Mesothelial cell of epicardium (in vitro differentiated cells): ENCODE results near the gene USP32. TPM values are rescaled to one million over a fixed set of nuclear protein-coding genes. Genes with fewer than 3 reads are reported as not detected.
"Not testable (repeated sequence)": the region's sequence is repeated elsewhere in the genome, so short reads cannot be mapped to it uniquely, and the experiment has no call there.

Experiments
- DNase-seq, 2 experiments: peaks; one replicate each; pipeline ENCODE4 v3.0.0; 2021; ENCODE audit warnings: low spot score in 2 of 2; ENCODE audit not compliant: unreplicated experiment in 2 of 2
- H3K27ac Mint-ChIP-seq: 2 replicates; pipeline ENCODE4 v1.8.0; 2021; ENCODE audit warnings: mixed read lengths
- H3K27me3 Mint-ChIP-seq: 2 replicates; pipeline ENCODE4 v1.8.0; 2021; ENCODE audit warnings: low read depth, mixed read lengths
- H3K36me3 Mint-ChIP-seq: 2 replicates; pipeline ENCODE4 v1.8.0; 2021; ENCODE audit warnings: mixed read lengths
- H3K4me1 Mint-ChIP-seq: 2 replicates; pipeline ENCODE4 v1.8.0; 2021; ENCODE audit warnings: mixed read lengths
- H3K4me3 Mint-ChIP-seq: 2 replicates; pipeline ENCODE4 v1.8.0; 2021; ENCODE audit warnings: mild to moderate bottlenecking, moderate library complexity, mixed read lengths
- H3K9me3 Mint-ChIP-seq: 2 replicates; pipeline ENCODE4 v1.8.0; 2021; ENCODE audit warnings: mixed read lengths
- CTCF ChIP-seq: fragments of 200-600 bp; sonication (generic); IDR thresholded peaks from one replicate; pipeline ENCODE4 v1.5.0; 2021; ENCODE audit warnings: antibody characterized with exemption; ENCODE audit not compliant: unreplicated experiment
- total RNA-seq: library from RNA; stranded (reverse); gene quantifications from 3 replicates; pipeline ENCODE4 v1.2.1, GENCODE V29; 2021

USP32 gene
- total RNA-seq, 1 donor from 2014 or later: 48.4 TPM

GRCh38 chr17:60231691-60232090 lies 160.2 kb downstream of the USP32 start:
- H3K27ac Mint-ChIP-seq: no peak overlapping the region
- H3K4me1 Mint-ChIP-seq: no peaks in the 10 kb centered on the region
- no peaks in the 10 kb centered on the region for H3K27me3 Mint-ChIP-seq
- peaks cover 14% of the 10 kb centered on the region for H3K36me3 Mint-ChIP-seq
- H3K4me3 Mint-ChIP-seq: no peak overlapping the region
- no peaks in the 10 kb centered on the region for H3K9me3 Mint-ChIP-seq
- no peak for TF ChIP-seq CTCF
- DNase-seq: no peak

- H3K4me3 Mint-ChIP-seq: no peak overlapping the region
- no peak for DNase-seq
- TF ChIP-seq CTCF: no peak
- H3K27me3 Mint-ChIP-seq: no peaks in the 10 kb centered on the region
- no peak overlapping the region for H3K27ac Mint-ChIP-seq
- no peaks in the 10 kb centered on the region for H3K9me3 Mint-ChIP-seq
- H3K4me1 Mint-ChIP-seq: no peaks in the 10 kb centered on the region
- peaks cover 14% of the 10 kb centered on the region for H3K36me3 Mint-ChIP-seq
These were observed 160.7 kb downstream of the USP32 start for GRCh38 chr17:60231234-60231633.

DNA sequence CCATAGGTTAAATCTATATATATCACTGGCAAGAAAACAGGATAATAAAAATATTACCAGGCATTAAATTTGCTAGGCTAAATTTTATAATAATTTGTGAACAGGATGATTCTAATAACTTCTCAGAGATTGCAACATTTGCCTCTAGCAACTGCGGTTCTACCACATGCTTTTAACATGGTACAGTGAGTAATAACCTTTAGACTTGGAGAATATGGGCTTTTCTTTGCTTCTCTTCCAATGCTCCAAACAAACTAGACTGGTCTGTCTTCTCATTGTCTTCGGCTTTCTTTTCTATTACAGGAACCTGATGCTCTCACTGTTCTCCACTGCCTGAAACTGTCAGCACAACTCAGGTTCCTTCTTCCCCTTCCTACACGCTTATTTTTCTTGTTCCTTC lies 161.6 kb downstream of the USP32 start:
- TF ChIP-seq CTCF: no peak
- H3K4me3 Mint-ChIP-seq: no peak overlapping the region
- H3K9me3 Mint-ChIP-seq: no peaks in the 10 kb centered on the region
- H3K27me3 Mint-ChIP-seq: no peaks in the 10 kb centered on the region
- no peak overlapping the region for H3K27ac Mint-ChIP-seq
- H3K36me3 Mint-ChIP-seq: peaks cover 8% of the 10 kb centered on the region
- no peak for DNase-seq
- no peaks in the 10 kb centered on the region for H3K4me1 Mint-ChIP-seq

GRCh38 chr17:60229188-60229802 lies 162.6 kb downstream of the USP32 start:
- H3K9me3 Mint-ChIP-seq: no peaks in the 10 kb centered on the region
- no peaks in the 10 kb centered on the region for H3K27me3 Mint-ChIP-seq
- H3K4me1 Mint-ChIP-seq: no peaks in the 10 kb centered on the region
- H3K27ac Mint-ChIP-seq: peak overlapping the region; percentile 30
- no peak for DNase-seq
- no peak overlapping the region for H3K4me3 Mint-ChIP-seq
- H3K36me3 Mint-ChIP-seq: peaks cover 2% of the 10 kb centered on the region
- TF ChIP-seq CTCF: no peak

GRCh38 chr17:60227276-60227675 lies 164.7 kb downstream of the USP32 start:
- not testable (repeated sequence) for H3K36me3 Mint-ChIP-seq, H3K4me1 Mint-ChIP-seq, H3K27me3 Mint-ChIP-seq, H3K4me3 Mint-ChIP-seq, DNase-seq, H3K9me3 Mint-ChIP-seq, H3K27ac Mint-ChIP-seq

DNA sequence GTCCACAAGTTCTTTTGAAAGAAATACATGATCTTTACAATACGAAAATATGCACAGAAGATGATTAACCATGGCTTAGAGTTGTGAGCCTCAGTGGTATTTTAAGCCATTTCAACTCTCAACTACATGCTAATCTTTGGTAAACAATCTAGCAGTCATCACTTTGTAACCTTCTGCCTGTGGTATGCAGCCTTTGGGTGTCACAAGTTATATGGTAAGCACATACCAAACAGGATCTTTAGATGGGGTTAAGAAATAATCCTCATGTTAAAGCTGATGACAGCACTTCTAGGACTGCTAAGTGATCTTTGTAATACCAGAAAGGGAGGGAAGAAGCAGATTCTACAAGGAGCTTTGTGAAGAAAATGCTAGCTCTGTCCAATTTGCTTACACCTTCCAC lies 167.9 kb downstream of the USP32 start:
- no peaks in the 10 kb centered on the region for H3K4me1 Mint-ChIP-seq
- peaks cover 15% of the 10 kb centered on the region for H3K36me3 Mint-ChIP-seq
- DNase-seq: no peak
- no peak for TF ChIP-seq CTCF
- no peaks in the 10 kb centered on the region for H3K9me3 Mint-ChIP-seq
- no peak overlapping the region for H3K4me3 Mint-ChIP-seq
- H3K27ac Mint-ChIP-seq: no peak overlapping the region
- H3K27me3 Mint-ChIP-seq: no peaks in the 10 kb centered on the region
